LNCAP (cell line): ENCODE results near the gene KCNQ5.

Experiments used
- CTCF ChIP-seq: fragments of 450-650 bp; IDR thresholded peaks from 2 replicates; pipeline ENCODE4 v1.5.1; 2017; ENCODE audit warnings: mild to moderate bottlenecking

The KCNQ5 gene

GRCh38 chr6:73242001-73242400 lies 620.1 kb downstream of the KCNQ5 start:
- TF ChIP-seq CTCF, result no peak
